NT2/D1 (cell line): Measurements from ENCODE around the gene SLC49A3.

Experiments
- DNase-seq: peaks from one replicate; pipeline ENCODE4 v3.0.0-alpha.2; 2011; ENCODE audit warnings: low read depth, low spot score
- H3K27me3 ChIP-seq: 2 replicates; pipeline ENCODE4 v1.6.0; 2011; ENCODE audit warnings: mild to moderate bottlenecking; ENCODE audit not compliant: insufficient read length, insufficient read depth
- H3K36me3 ChIP-seq: 2 replicates; pipeline ENCODE4 v1.6.1; 2011; ENCODE audit warnings: mild to moderate bottlenecking, low read length, mixed read lengths; ENCODE audit not compliant: insufficient read depth, insufficient read length
- H3K4me1 ChIP-seq: 2 replicates; pipeline ENCODE4 v1.5.1; 2011; ENCODE audit not compliant: insufficient read depth, insufficient read length
- H3K4me3 ChIP-seq: 2 replicates; pipeline ENCODE4 v1.5.1; 2011; ENCODE audit warnings: low read depth; ENCODE audit not compliant: insufficient read length
- H3K9ac ChIP-seq: 2 replicates; pipeline ENCODE4 v1.6.0; 2011; ENCODE audit warnings: low read depth; ENCODE audit not compliant: insufficient read length
- H3K9me3 ChIP-seq: 2 replicates; pipeline ENCODE4 v1.5.1; 2011; ENCODE audit warnings: mild to moderate bottlenecking, low read length; ENCODE audit not compliant: insufficient read depth
- SUZ12 ChIP-seq: IDR thresholded peaks from 2 replicates; pipeline ENCODE4 v1.6.1; 2011; ENCODE audit not compliant: insufficient read length, insufficient read depth; ENCODE audit errors: extremely low read depth
- YY1 ChIP-seq: IDR thresholded peaks from 2 replicates; pipeline ENCODE4 v1.6.1; 2011; ENCODE audit not compliant: insufficient read length, insufficient read depth
- ZNF274 ChIP-seq: IDR thresholded peaks from 2 replicates; pipeline ENCODE4 v1.6.1; 2011; ENCODE audit warnings: mild to moderate bottlenecking, low read depth, low read length

Gene SLC49A3

GRCh38 chr4:720111-720860 is 31.3 kb upstream of the SLC49A3 start:
- peaks cover 49% of the 10 kb centered on the region for H3K36me3 ChIP-seq
- no peak overlapping the region for H3K9ac ChIP-seq
- no peak overlapping the region for H3K4me3 ChIP-seq
- H3K4me1 ChIP-seq, result peaks cover 5% of the 10 kb centered on the region
- TF ChIP-seq ZNF274 (no peak), SUZ12 (no peak), YY1 (no peak)
- H3K9me3 ChIP-seq, result no peaks in the 10 kb centered on the region
- no peak for DNase-seq
- H3K27me3 ChIP-seq, result no peaks in the 10 kb centered on the region

GRCh38 chr4:718460-718859 is 29.5 kb upstream of the SLC49A3 start:
- H3K27me3 ChIP-seq, result no peaks in the 10 kb centered on the region
- H3K4me3 ChIP-seq, result no peak overlapping the region
- H3K4me1 ChIP-seq, result peaks cover 5% of the 10 kb centered on the region
- TF ChIP-seq ZNF274 (no peak), SUZ12 (no peak), YY1 (no peak)
- no peak for DNase-seq
- peaks cover 56% of the 10 kb centered on the region for H3K36me3 ChIP-seq
- H3K9ac ChIP-seq, result no peak overlapping the region
- no peaks in the 10 kb centered on the region for H3K9me3 ChIP-seq

GRCh38 chr4:717601-718320 is 28.8 kb upstream of the SLC49A3 start:
- TF ChIP-seq SUZ12, result no peak
- TF ChIP-seq YY1, result no peak
- TF ChIP-seq ZNF274, result no peak
- Histone ChIP-seq H3K36me3 (peaks cover 53% of the 10 kb centered on the region), H3K9ac (no peak overlapping the region), H3K9me3 (no peaks in the 10 kb centered on the region), H3K27me3 (no peaks in the 10 kb centered on the region), H3K4me3 (no peak overlapping the region), H3K4me1 (peaks cover 7% of the 10 kb centered on the region)
- no peak for DNase-seq

GRCh38 chr4:714087-714486 is 25.1 kb upstream of the SLC49A3 start:
- no peak overlapping the region for H3K4me3 ChIP-seq
- no peak for DNase-seq
- H3K9ac ChIP-seq, result no peak overlapping the region
- H3K36me3 ChIP-seq, result peaks cover 41% of the 10 kb centered on the region
- peaks cover 7% of the 10 kb centered on the region for H3K4me1 ChIP-seq
- H3K9me3 ChIP-seq, result no peaks in the 10 kb centered on the region
- TF ChIP-seq ZNF274, result no peak
- TF ChIP-seq YY1, result no peak
- no peak for TF ChIP-seq SUZ12
- no peaks in the 10 kb centered on the region for H3K27me3 ChIP-seq

- Histone ChIP-seq H3K27me3 (no peaks in the 10 kb centered on the region), H3K4me1 (peaks cover 7% of the 10 kb centered on the region), H3K36me3 (peaks cover 46% of the 10 kb centered on the region), H3K4me3 (no peak overlapping the region), H3K9me3 (no peaks in the 10 kb centered on the region), H3K9ac (peak overlapping the region; percentile 1)
- TF ChIP-seq ZNF274, result no peak
- DNase-seq, result no peak
These were observed 24.1 kb upstream of the SLC49A3 start for GRCh38 chr4:712916-713632.

GRCh38 chr4:712093-712492 is 23.1 kb upstream of the SLC49A3 start:
- no peaks in the 10 kb centered on the region for H3K9me3 ChIP-seq
- H3K36me3 ChIP-seq, result peaks cover 48% of the 10 kb centered on the region
- H3K4me3 ChIP-seq, result no peak overlapping the region
- H3K27me3 ChIP-seq, result no peaks in the 10 kb centered on the region
- H3K4me1 ChIP-seq, result peaks cover 5% of the 10 kb centered on the region
- no peak overlapping the region for H3K9ac ChIP-seq
- TF ChIP-seq YY1 (no peak), ZNF274 (no peak), SUZ12 (no peak)
- DNase-seq, result no peak

GRCh38 chr4:710916-711315 is 22.0 kb upstream of the SLC49A3 start:
- Histone ChIP-seq H3K9me3 (no peaks in the 10 kb centered on the region), H3K9ac (no peak overlapping the region), H3K4me1 (peaks cover 8% of the 10 kb centered on the region), H3K4me3 (no peak overlapping the region), H3K36me3 (peaks cover 48% of the 10 kb centered on the region), H3K27me3 (no peaks in the 10 kb centered on the region)
- no peak for DNase-seq
- TF ChIP-seq ZNF274, result no peak
- no peak for TF ChIP-seq YY1
- no peak for TF ChIP-seq SUZ12
